Measurements from ENCODE around the gene RBM6.

DNA sequence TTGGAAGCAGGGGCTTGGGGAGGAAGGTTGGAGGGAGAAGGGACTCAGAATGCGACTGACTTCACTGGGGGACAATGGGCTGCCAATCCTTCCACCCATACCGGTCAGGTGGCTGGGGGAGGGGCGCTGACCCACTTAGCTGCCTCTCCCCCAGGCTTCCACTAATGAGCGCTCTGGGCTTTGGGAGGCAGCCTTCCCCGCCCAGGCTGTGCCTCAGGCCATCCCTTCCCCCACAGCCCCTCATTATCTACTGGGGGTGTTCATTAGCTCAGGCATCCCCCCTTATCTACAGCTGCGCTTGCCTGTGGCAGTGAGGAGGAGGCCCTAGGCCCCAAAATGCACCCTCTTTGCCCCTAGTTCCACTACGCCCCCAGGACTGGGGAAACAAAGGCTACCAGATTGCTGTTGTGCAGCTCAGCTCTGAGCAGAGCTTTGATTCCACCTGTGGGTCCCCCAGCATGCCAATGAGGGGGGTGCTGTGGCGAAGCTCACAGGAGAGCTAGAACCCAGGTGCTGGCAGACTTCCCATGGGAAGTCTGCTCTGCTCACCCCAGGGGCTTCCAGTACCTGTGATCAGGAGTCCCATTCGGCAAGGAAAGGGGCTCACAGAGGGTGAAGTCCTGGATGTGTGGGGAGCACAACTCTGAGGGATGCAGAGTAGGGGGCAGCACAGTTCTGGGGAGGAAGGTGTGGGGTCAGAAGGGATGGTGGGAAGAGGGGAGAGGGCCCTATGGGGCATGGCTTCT lies 185.8 kb downstream of the RBM6 start:
- TF ChIP-seq POLR2A (IDR thresholded peaks at IDR 0.05; ENCODE audit: low read length) (no peak), GATA1 (IDR thresholded peaks at IDR 0.05; ENCODE audit: low read depth, low read length) (no peak)
